Measurements from ENCODE around the gene PTPN22. TPM values are rescaled to one million over a fixed set of nuclear protein-coding genes. Genes with fewer than 3 reads are reported as not detected.
A peak's percentile ranks its signal among the peaks of the same experiment; 100 is the strongest.

Gene PTPN22
- polyA plus RNA-seq, 3 donors, result 9.7 to 43.7 (median 29.7) TPM

GRCh38 chr1:113802367-113803007 is 69.0 kb downstream of the PTPN22 start:
- Histone ChIP-seq H2AFZ (ENCODE audit: insufficient read depth, low read depth, low read length, poor library complexity, severe bottlenecking) (no peak overlapping the region), H3K27me3 (ENCODE audit: control insufficient read depth in 2 of 2, insufficient read depth in 2 of 2, low read length in 2 of 2) (no peaks in the 10 kb centered on the region), H3K4me3 (replicated peaks in 1 of 3; ENCODE audit: low read depth in 2 of 3, low read length in 3 of 3) (no peak overlapping the region), H3K36me3 (replicated peaks in 1 of 2; ENCODE audit: control insufficient read depth in 1 of 2, insufficient read depth in 2 of 2, low read length in 2 of 2) (peaks cover 3 to 7% of the 10 kb centered on the region in 2 donors), H3K4me1 (ENCODE audit: control insufficient read depth in 1 of 2, insufficient read depth in 2 of 2, low read length in 2 of 2) (peaks cover 6 to 14% of the 10 kb centered on the region in 2 donors), H3K9me3 (replicated peaks in 1 of 2; ENCODE audit: control insufficient read depth in 1 of 2, insufficient read depth in 1 of 2, low read length in 2 of 2) (no peaks in the 10 kb centered on the region), H3K9ac (ENCODE audit: insufficient read depth, low read length, poor library complexity, severe bottlenecking) (no peak overlapping the region), H3K27ac (ENCODE audit: low read depth in 1 of 2, low read length in 2 of 2) (no peak overlapping the region), H4K20me1 (ENCODE audit: insufficient read depth, low read length) (peaks cover 91% of the 10 kb centered on the region), H3K4me2 (replicated peaks; ENCODE audit: extremely low read depth, low read length, poor library complexity, severe bottlenecking) (no peak overlapping the region), H3K79me2 (ENCODE audit: insufficient read depth, low read length) (peaks cover 100% of the 10 kb centered on the region)
- no peak for DNase-seq
- no peaks in the 10 kb centered on the region for H3K27me3 Mint-ChIP-seq (ENCODE audit: low read depth in 3 of 3)
- no peak for TF ChIP-seq CTCF (IDR thresholded peaks at IDR 0.05)
- no peak overlapping the region for H3K4me3 Mint-ChIP-seq
- H3K36me3 Mint-ChIP-seq, result peaks cover 13 to 27% of the 10 kb centered on the region in 2 donors
- peak overlapping the region in 1 of 7 donors; percentile 44 for H3K27ac Mint-ChIP-seq
- intact Hi-C loops (cut with micrococcal nuclease), result no loop called here
- H3K9me3 Mint-ChIP-seq, result no peaks in the 10 kb centered on the region
- peaks cover 17% of the 10 kb centered on the region for H3K4me1 Mint-ChIP-seq
- no CpG with 5 or more reads among the region's 3 CpGs for WGBS (ENCODE audit: insufficient coverage)

GRCh38 chr1:113800487-113800886 is 71.0 kb downstream of the PTPN22 start:
- Mint-ChIP-seq H3K27ac (no peak overlapping the region), H3K36me3 (peaks cover 26 to 35% of the 10 kb centered on the region in 2 donors), H3K9me3 (no peaks in the 10 kb centered on the region), H3K4me3 (no peak overlapping the region), H3K4me1 (peaks cover 14% of the 10 kb centered on the region), H3K27me3 (ENCODE audit: low read depth in 3 of 3) (no peaks in the 10 kb centered on the region)
- no peaks in the 10 kb centered on the region for H3K27me3 ChIP-seq (ENCODE audit: control insufficient read depth in 2 of 2, insufficient read depth in 2 of 2, low read length in 2 of 2)
- intact Hi-C loops (cut with micrococcal nuclease), result no loop called here
- TF ChIP-seq CTCF (IDR thresholded peaks at IDR 0.05), result no peak
- no CpG with 5 or more reads among the region's 3 CpGs for WGBS (ENCODE audit: insufficient coverage)
- peaks cover 79% of the 10 kb centered on the region for H4K20me1 ChIP-seq (ENCODE audit: insufficient read depth, low read length)
- H3K4me1 ChIP-seq (ENCODE audit: control insufficient read depth in 1 of 2, insufficient read depth in 2 of 2, low read length in 2 of 2), result peaks cover 6 to 12% of the 10 kb centered on the region in 2 donors
- H3K27ac ChIP-seq (ENCODE audit: low read depth in 1 of 2, low read length in 2 of 2), result no peak overlapping the region
- H2AFZ ChIP-seq (ENCODE audit: insufficient read depth, low read depth, low read length, poor library complexity, severe bottlenecking), result no peak overlapping the region
- no peak for DNase-seq
- no peak overlapping the region for H3K4me3 ChIP-seq (replicated peaks in 1 of 3; ENCODE audit: low read depth in 2 of 3, low read length in 3 of 3)
- peaks cover 97% of the 10 kb centered on the region for H3K79me2 ChIP-seq (ENCODE audit: insufficient read depth, low read length)
- no peak overlapping the region for H3K9ac ChIP-seq (ENCODE audit: insufficient read depth, low read length, poor library complexity, severe bottlenecking)
- H3K36me3 ChIP-seq (replicated peaks in 1 of 2; ENCODE audit: control insufficient read depth in 1 of 2, insufficient read depth in 2 of 2, low read length in 2 of 2), result peaks cover 23 to 26% of the 10 kb centered on the region in 2 donors
- no peaks in the 10 kb centered on the region for H3K9me3 ChIP-seq (replicated peaks in 1 of 2; ENCODE audit: control insufficient read depth in 1 of 2, insufficient read depth in 1 of 2, low read length in 2 of 2)
- H3K4me2 ChIP-seq (replicated peaks; ENCODE audit: extremely low read depth, low read length, poor library complexity, severe bottlenecking), result no peak overlapping the region

All from CD14-positive monocyte (primary cell).